ENCODE data around the gene LRRFIP1.

Gene LRRFIP1

GRCh38 chr2:237718277-237718634 is 90.9 kb downstream of the LRRFIP1 start:
- H3K79me2 ChIP-seq (ENCODE audit: insufficient read depth, low read length) = peaks cover 14% of the 10 kb centered on the region; the same call in 1 of the 2 replicates
- H3K9me3 ChIP-seq (ENCODE audit: insufficient read depth, low read length, severe bottlenecking) = no peaks in the 10 kb centered on the region
- ATAC-seq (ENCODE audit: insufficient read depth, low read depth) (no peak), DNase-seq (no peak)
- H3K36me3 ChIP-seq (ENCODE audit: insufficient read depth, low read length) = peaks cover 21% of the 10 kb centered on the region; the same call in 1 of the 2 replicates
- no peaks in the 10 kb centered on the region for H3K4me1 ChIP-seq (ENCODE audit: insufficient read depth, low read length)
- no peak overlapping the region for H3K27ac ChIP-seq (ENCODE audit: low read length)
- TF ChIP-seq CTCF (IDR thresholded peaks at IDR 0.05; ENCODE audit: borderline replicate concordance, extremely low read depth, low read length, poor library complexity, severe bottlenecking) (no peak), EZH2 (IDR thresholded peaks at IDR 0.05; ENCODE audit: borderline replicate concordance, low read depth, low read length, severe bottlenecking) (no peak)
- peaks cover 34% of the 10 kb centered on the region for H4K20me1 ChIP-seq (ENCODE audit: insufficient read depth, low read length)
- no peak overlapping the region for H3K9ac ChIP-seq (ENCODE audit: low read depth, low read length)
- no peak overlapping the region for H3K4me2 ChIP-seq (ENCODE audit: insufficient read depth, low read length)
- H2AFZ ChIP-seq (ENCODE audit: low read depth, low read length) = no peak overlapping the region
- H3K27me3 ChIP-seq (ENCODE audit: insufficient read depth, low read length, poor library complexity) = no peaks in the 10 kb centered on the region
- H3K4me3 ChIP-seq (ENCODE audit: low read depth in 1 of 2, low read length in 2 of 2) = no peak overlapping the region

- peaks cover 28% of the 10 kb centered on the region; the same call in 1 of the 2 replicates for H3K36me3 ChIP-seq (ENCODE audit: insufficient read depth, low read length)
- ATAC-seq (ENCODE audit: insufficient read depth, low read depth) = no peak
- no peak overlapping the region for H2AFZ ChIP-seq (ENCODE audit: low read depth, low read length)
- no peak for DNase-seq
- no peak overlapping the region for H3K4me2 ChIP-seq (ENCODE audit: insufficient read depth, low read length)
- no peaks in the 10 kb centered on the region for H3K27me3 ChIP-seq (ENCODE audit: insufficient read depth, low read length, poor library complexity)
- peaks cover 43% of the 10 kb centered on the region for H4K20me1 ChIP-seq (ENCODE audit: insufficient read depth, low read length)
- H3K79me2 ChIP-seq (ENCODE audit: insufficient read depth, low read length) = peaks cover 16% of the 10 kb centered on the region
- H3K9ac ChIP-seq (ENCODE audit: low read depth, low read length) = no peak overlapping the region
- H3K4me1 ChIP-seq (ENCODE audit: insufficient read depth, low read length) = 0 out of 2 replicates have a peak, but pooled peaks cover 3% of the 10 kb centered on the region
- TF ChIP-seq EZH2 (IDR thresholded peaks at IDR 0.05; ENCODE audit: borderline replicate concordance, low read depth, low read length, severe bottlenecking) = no peak
- no peaks in the 10 kb centered on the region for H3K9me3 ChIP-seq (ENCODE audit: insufficient read depth, low read length, severe bottlenecking)
- no peak overlapping the region for H3K4me3 ChIP-seq (ENCODE audit: low read depth in 1 of 2, low read length in 2 of 2)
- no peak overlapping the region for H3K27ac ChIP-seq (ENCODE audit: low read length)
These were observed 93.1 kb downstream of the LRRFIP1 start for GRCh38 chr2:237720444-237720843.

- H3K9ac ChIP-seq (ENCODE audit: low read depth, low read length) = no peak overlapping the region
- no peak overlapping the region for H2AFZ ChIP-seq (ENCODE audit: low read depth, low read length)
- peaks cover 31% of the 10 kb centered on the region; the same call in 1 of the 2 replicates for H3K36me3 ChIP-seq (ENCODE audit: insufficient read depth, low read length)
- 0 out of 2 replicates have a peak, but pooled peaks cover 3% of the 10 kb centered on the region for H3K4me1 ChIP-seq (ENCODE audit: insufficient read depth, low read length)
- no peak overlapping the region for H3K4me2 ChIP-seq (ENCODE audit: insufficient read depth, low read length)
- peaks cover 16% of the 10 kb centered on the region for H3K79me2 ChIP-seq (ENCODE audit: insufficient read depth, low read length)
- TF ChIP-seq EZH2 (IDR thresholded peaks at IDR 0.05; ENCODE audit: borderline replicate concordance, low read depth, low read length, severe bottlenecking) (no peak), CTCF (IDR thresholded peaks at IDR 0.05; ENCODE audit: borderline replicate concordance, extremely low read depth, low read length, poor library complexity, severe bottlenecking) (no peak)
- no peaks in the 10 kb centered on the region for H3K27me3 ChIP-seq (ENCODE audit: insufficient read depth, low read length, poor library complexity)
- H3K27ac ChIP-seq (ENCODE audit: low read length) = no peak overlapping the region
- peaks cover 42% of the 10 kb centered on the region for H4K20me1 ChIP-seq (ENCODE audit: insufficient read depth, low read length)
- no peak for ATAC-seq (ENCODE audit: insufficient read depth, low read depth)
- no peak for DNase-seq
- H3K9me3 ChIP-seq (ENCODE audit: insufficient read depth, low read length, severe bottlenecking) = no peaks in the 10 kb centered on the region
- H3K4me3 ChIP-seq (ENCODE audit: low read depth in 1 of 2, low read length in 2 of 2) = no peak overlapping the region
These were observed 93.6 kb downstream of the LRRFIP1 start for GRCh38 chr2:237720957-237721356.

GRCh38 chr2:237721458-237721857 is 94.1 kb downstream of the LRRFIP1 start:
- TF ChIP-seq CTCF (IDR thresholded peaks at IDR 0.05; ENCODE audit: borderline replicate concordance, extremely low read depth, low read length, poor library complexity, severe bottlenecking) (no peak), EZH2 (IDR thresholded peaks at IDR 0.05; ENCODE audit: borderline replicate concordance, low read depth, low read length, severe bottlenecking) (no peak)
- Histone ChIP-seq H2AFZ (ENCODE audit: low read depth, low read length) (no peak overlapping the region), H3K27me3 (ENCODE audit: insufficient read depth, low read length, poor library complexity) (no peaks in the 10 kb centered on the region), H3K9ac (ENCODE audit: low read depth, low read length) (no peak overlapping the region), H3K27ac (ENCODE audit: low read length) (no peak overlapping the region), H3K4me1 (ENCODE audit: insufficient read depth, low read length) (0 out of 2 replicates have a peak, but pooled peaks cover 3% of the 10 kb centered on the region), H3K4me3 (ENCODE audit: low read depth in 1 of 2, low read length in 2 of 2) (no peak overlapping the region), H3K4me2 (ENCODE audit: insufficient read depth, low read length) (no peak overlapping the region), H3K36me3 (ENCODE audit: insufficient read depth, low read length) (peaks cover 31% of the 10 kb centered on the region; the same call in 1 of the 2 replicates), H4K20me1 (ENCODE audit: insufficient read depth, low read length) (peaks cover 42% of the 10 kb centered on the region), H3K9me3 (ENCODE audit: insufficient read depth, low read length, severe bottlenecking) (no peaks in the 10 kb centered on the region), H3K79me2 (ENCODE audit: insufficient read depth, low read length) (peaks cover 19% of the 10 kb centered on the region)
- no peak for ATAC-seq (ENCODE audit: insufficient read depth, low read depth)
- no peak for DNase-seq
